Globus pallidus (tissue), 1 donor: ENCODE measurements around the gene KIF4A.
"Not testable (repeated sequence)": the region's sequence is repeated elsewhere in the genome, so short reads cannot be mapped to it uniquely, and the experiment has no call there.

Experiments
- DNase-seq: peaks from one replicate; pipeline ENCODE4 v3.0.0-alpha.2; 2015; ENCODE audit warnings: low spot score

Gene KIF4A

DNA sequence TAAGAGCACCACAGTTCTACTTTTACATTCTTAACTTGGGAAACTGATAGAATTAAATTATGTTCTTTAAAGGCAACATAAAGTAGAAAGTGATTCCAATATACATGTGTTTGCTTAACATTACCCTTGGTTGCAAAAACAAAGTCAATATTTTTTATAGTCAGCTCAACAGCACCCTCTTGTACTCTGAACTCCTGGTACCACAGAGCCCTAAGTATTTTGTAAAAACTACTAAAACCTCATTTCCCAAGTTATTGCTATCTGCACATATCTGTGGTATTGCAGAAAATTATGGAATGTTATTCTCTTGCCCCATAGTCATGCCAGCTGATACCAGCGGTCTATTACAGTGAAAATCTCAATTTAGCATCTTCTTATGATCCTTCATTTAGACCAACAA lies 2.9 kb downstream of the KIF4A start:
- no peak for DNase-seq

DNA sequence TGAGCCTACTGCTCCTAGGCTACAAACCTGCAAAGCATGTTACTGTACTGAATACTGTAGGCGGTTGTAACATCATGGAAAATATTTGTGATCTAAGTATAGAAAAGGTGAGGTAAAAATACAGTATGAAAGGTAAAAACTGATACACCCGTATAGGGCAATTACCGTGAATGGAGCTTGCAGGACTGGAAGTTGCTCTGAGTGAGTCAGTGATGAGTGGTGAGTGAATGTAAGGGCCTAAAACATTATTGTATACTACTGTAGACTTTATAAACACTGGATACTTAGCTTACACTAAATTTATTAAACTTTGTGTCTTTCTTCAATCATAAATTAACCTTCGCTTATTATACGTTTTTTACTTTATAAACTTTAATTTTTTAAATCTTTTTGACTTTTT lies 3.7 kb downstream of the KIF4A start:
- DNase-seq, result no peak

DNA sequence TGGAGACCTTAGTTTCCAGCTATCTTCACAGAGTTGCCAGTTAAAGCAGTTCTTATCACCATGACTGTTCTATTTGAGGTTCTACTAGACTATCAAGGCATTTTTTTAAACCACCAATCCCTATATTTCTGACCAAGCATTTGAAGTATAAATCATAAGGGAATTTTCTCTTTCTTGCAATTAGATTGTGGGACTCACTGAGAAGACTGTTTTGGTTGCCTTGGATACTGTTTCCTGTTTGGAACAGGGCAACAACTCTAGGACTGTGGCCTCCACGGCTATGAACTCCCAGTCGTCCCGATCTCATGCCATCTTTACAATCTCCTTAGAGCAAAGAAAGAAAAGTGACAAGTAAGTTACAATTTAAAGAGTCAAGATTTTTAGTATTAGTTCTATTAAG lies 11.8 kb downstream of the KIF4A start:
- no peak for DNase-seq

DNA sequence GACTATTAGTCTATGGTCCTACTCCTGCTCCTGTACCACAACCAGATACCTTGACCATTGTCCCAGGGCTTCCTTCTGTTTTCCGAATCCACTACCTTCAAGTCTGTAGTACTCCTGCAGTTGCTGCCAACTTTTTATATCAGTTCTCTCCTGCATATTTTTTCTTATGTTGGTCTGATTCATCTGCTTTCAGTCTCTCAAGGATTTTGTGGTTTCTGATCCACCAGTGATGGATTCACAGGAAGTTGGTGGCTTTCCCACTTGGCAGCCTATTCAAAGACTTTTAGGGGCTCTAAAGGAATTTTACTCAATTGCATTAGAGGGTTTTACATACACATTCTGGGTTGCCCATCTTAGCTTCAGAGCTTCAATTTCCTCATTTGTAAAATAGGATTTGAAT lies 23.6 kb downstream of the KIF4A start:
- no peak for DNase-seq

DNA sequence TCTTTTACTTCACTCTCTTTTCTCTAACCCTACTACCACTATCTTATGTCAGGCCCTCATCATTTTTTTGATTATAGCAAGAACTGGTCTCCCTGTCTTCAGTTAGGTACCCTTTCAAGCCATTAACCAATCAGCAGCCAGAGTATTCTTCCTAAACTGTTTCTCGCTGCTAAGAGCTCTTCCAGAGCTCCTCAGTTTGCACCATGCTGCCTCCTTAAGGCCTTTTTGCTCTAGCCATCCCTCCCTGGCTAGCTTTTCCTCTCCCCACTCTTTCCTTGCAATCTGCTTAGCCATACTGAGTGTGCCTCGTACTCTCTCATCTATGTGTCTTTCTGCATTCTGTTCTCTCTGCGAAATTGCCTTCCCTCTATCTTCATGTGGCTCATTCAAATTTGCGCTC lies 32.9 kb downstream of the KIF4A start:
- no peak for DNase-seq

DNA sequence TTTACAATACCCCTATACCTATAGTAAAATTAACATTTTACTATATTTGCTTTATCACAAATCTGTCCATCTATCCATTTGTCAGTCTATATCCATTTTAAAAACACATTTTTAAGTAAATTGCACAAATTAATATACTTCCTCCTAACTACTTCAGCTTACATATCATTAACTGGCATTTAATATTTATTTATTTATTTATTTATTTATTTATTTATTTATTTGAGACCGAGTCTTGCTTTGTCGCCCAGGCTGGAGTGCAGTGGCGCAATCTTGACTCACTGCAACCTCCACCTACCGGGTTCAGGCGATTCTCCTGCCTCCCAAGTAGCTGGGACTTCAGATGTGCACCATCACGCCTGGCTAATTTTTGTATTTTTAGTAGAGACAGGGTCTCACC lies 33.7 kb downstream of the KIF4A start:
- not testable (repeated sequence) for DNase-seq

DNA sequence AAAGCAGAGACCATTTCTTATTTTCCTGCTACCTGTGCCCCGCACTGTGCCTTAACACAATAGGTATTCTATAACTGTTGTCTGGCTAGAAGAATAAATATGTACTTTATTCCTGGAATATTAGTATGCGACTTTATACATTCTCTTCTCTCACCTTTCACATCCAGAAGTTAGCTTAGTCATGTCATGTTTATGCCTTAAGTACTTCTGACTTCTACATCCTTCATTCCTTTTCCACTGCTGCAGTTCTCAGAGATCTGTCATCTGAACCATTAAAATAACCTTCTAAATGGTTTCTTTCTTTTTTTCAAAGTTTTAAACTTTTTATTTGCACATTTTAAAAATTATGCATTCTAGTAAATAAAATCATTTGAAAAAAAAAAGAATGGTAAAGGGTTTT lies 34.4 kb downstream of the KIF4A start:
- no peak for DNase-seq

DNA sequence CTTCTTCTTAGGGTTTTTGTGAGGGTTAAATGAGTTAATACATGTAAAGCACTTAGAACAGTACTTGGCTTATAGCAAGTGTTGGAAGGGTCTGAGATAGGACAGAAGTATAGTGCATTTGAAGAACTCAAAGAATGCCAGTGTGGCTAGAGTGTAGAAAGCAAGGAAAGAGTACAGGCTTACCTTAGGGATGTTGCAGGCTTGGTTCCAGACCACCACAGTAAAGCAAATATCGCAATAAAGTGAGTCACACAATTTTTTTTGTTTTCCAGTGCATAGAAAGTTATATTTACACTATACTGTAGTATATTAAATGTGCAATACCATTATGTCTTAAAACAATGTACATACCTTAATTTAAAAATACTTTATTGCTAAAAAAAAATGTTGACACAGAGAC lies 41.3 kb downstream of the KIF4A start:
- DNase-seq, result no peak

DNA sequence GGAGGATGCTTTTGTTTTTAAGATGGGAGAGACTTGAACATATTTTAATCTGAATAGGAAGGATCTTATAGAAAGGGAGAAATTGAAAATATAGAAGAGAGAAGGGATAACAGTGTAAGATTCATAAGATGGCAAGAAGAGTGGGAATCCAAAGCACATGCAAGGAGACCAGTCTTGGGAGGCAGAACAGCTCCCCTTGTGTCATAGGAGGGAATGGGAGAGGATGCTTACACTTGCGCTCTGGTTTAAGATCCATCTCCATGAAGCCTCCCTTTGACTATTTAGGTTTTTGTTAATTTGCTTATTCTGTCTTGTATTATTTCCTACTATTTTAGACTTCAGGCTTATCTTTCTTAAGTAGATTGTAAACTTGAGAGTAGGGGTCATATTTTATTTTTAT lies 42.7 kb downstream of the KIF4A start:
- DNase-seq, result no peak

DNA sequence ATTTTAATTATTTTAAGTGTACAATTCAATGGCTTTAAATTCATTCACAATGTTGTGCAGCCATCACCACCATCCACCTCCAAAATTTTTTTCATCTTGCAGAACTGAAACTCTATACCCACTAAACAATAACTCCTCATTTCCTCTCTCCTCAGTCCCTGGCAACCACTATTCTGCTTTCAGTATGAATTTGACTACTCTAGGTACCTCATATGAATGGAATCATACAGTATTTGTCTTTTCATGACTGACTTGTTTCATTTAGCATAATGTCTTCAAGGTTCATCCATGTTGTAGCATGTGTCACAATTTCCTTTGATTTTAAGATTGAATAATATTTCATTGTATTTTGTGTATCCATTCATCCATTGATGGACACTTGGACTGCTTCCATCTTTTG lies 46.9 kb downstream of the KIF4A start:
- DNase-seq, result no peak

DNA sequence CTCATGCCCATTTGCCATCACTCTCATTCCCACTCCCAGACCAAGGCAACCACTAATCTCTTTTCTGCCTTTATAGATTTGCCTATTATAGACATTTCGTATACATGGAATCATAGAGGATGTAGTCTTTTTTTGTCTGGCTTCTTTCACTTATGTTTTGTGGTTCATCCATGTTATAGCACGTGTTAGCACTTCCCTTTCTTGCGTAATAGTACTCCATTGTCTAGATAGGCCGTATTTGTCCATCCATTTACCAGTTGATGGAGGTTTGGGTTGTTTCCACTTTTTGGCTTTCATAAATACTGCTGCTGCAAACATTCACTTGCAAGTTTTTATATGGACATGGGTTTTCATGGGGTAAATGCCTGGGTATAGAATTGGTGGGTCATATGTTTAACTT lies 48.4 kb downstream of the KIF4A start:
- DNase-seq, result no peak

DNA sequence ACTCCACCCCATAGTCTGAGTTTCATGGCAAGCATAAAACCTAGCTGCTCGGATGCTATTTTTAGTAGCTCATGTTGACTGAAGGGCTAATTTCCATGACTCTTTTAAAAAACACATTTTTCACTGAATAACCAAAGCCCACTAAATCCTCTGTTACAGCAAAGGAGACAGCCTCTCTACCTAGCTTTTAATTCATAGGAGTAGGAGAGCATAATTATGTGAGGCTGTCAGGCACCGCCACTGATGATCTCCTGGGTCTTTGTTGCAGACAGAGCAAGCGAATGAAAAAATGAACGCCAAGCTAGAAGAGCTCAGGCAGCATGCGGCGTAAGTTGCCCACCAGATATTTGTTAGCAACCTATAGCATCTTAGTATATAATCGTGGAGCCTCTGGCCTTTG lies 53.5 kb downstream of the KIF4A start:
- no peak for DNase-seq

DNA sequence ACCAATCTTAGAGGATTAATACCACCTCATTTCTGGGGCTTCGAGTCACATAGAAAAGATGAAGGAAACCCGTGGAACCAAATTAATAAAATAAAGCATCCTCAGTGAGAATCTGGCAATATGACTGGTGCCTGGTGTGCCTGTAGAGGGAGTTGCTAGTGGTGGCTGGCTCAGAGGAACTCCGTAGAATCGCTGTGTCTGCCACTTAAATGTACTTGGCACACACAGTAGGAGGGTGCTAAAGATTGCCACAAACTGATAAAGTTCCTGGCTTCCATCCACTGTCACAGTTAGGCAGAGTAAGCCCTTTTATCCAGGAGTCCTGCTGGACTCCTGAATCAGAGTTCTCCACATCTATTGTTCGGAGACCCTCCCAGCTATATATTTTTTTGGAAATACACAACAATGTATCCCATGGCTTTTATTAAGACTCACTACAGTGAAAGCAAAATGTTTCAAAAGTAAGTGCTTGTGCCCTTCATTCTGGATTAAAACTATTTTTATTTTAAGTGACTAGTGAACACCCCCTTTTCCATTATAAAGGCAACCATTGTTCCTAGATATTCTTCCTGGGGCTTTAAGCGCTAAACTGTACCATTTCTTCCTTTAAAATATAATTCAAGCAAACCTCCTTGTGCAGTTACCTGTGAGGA lies 56.6 kb downstream of the KIF4A start:
- no peak for DNase-seq

DNA sequence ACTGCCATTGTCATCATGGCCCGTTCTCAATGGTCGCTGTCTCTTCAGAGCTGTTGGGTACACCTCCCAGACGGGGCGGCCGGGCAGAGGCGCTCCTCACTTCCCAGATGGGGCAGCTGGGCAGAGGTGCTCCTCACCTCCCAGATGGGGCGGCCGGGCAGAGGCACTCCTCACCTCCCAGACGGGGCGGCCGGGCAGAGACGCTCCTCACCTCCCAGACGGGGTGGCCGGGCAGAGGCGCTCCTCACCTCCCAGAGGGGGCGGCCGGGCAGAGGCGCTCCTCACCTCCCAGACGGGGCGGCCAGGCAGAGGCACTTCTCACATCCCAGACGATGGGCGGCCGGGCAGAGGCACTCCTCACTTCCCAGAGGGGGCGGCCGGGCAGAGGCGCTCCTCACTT lies 58.9 kb downstream of the KIF4A start:
- DNase-seq, result not testable (repeated sequence)

DNA sequence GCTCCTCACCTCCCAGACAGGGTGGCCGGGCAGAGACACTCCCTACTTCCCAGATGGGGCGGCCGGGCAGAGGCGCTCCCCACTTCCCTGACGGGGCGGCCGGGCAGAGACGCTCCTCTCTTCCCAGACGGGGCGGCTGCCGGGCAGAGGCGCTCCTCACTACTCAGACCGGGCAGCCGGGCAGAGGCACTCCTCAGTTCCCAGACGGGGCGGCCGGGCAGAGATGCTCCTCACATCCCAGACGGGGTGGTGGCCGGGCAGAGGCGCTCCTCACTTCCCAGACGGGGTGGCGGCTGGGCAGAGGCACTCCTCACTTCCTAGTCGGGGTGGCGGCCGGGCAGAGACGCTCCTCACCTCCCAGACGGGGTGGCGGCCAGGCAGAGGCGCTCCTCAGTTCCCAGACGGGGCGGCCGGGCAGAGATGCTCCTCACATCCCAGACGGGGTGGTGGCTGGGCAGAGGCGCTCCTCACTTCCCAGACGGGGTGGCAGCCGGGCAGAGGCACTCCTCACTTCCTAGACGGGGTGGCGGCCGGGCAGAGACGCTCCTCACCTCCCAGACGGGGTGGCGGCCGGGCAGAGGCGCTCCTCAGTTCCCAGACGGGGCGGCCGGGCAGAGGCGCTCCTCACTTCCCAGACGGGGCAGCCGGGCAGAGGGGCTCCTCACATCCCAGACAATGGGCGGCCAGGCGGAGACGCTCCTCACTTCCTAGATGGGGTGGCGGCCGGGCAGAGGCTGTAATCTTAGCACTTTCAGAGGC lies 59.6 kb downstream of the KIF4A start:
- not testable (repeated sequence) for DNase-seq

DNA sequence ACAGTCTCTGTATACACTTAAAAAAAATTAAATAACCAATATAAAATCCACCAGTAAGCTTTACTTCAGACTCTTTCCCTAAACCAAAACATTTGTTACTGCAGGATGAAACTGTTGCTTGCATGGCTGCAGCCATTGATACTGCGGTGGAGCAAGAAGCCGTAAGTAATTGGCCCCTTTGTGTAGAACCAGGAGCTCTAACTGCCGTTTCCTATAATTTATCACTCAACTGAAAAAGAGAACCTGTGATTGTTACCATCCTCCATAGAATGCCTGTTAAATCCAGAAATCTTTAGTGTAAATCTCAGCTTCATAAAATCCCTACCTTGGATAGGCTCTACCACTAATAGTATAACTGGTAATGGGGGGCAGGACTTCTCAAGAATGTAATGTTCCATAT lies 62.6 kb downstream of the KIF4A start:
- no peak for DNase-seq

DNA sequence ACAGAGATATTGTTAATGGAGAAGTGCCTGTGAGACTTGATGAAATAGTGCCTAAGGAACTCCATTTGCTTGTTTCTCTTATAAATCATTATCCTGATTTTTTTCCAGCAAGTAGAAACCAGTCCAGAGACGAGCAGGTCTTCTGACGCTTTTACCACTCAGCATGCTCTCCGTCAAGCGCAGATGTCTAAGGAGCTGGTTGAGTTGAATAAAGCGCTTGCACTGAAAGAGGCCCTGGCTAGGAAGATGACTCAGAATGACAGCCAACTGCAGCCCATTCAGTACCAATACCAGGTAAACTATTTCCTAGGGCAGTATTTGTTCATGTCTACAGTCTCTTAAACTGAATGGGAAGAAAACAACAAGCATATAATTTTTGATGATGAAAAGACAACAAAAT lies 63.6 kb downstream of the KIF4A start:
- no peak for DNase-seq

DNA sequence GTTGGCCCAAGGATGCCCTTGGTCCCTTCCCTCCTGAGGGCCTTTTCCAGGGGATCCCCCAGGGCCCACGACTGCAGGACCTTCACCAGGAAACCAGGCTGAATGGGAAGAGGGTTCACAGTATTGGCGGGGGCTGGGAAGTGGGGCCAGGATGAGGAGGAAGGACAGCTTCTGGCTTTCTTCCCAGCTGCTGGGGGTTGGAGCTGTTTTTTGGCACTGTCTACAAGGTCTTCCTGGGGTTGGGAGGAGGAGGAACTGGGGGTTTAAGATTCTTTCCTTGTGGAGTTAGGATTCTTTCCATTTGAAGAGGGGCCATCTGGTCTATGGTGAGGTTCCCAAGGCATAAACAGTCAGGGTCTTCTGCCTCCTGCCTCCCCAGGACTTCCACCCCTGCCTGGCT lies 64.8 kb downstream of the KIF4A start:
- no peak for DNase-seq

DNA sequence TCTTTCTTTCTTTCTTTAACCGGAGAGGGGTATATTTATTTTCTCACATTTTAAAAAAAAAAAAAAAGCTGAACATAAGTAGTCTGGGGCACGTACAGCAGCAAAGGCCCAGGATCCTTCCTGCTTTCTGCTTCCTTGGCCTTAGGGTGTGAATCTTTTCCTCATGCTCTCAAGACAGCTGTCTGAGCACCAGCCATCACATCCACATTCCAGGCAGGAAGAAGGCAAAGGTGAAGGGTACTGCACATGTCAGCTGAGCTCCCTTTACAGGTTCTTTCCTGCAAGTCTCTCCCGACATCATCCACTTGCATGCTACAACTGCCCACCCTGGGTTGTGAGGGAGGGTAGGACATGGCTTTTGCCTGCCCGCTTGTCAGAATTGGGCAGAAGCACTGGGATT lies 69.6 kb downstream of the KIF4A start:
- no peak for DNase-seq

DNA sequence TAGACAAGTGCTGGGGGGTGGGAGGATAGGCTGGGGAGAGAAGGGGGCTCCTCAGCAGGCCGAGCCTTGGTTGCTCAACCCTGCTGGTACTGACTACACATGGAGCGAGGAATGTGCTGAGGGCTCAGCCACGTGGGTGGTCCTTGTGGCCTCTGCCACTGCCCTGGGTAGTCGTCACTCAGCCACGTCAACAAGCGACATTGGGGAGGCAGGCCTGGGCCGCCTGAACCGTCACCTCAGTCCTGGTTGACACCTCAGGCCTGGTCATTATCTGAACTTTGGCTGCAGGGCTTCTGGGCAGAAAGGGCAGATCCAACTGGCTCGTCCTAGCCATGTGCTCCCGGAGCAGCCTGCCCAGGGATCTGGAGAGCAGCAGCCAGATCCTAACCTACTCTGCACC lies 70.5 kb downstream of the KIF4A start:
- no peak for DNase-seq

DNA sequence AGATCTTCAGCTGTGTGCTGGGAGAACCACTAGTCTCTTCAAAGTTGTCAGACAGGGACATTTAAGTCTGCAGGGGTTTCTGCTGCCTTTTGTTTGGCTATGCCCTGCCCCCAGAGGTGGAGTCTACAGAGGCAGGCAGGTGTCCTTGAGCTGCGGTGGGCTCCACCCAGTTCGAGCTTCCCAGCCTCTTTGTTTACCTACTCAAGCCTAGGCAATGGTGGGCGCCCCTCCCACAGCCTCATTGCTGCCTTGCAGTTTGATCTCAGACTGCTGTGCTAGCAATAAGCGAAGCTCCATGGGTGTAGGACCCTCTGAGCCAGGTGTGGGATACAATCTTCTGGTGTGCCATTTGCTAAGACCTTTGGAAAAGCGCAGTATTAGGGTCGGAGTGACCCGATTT lies 78.8 kb downstream of the KIF4A start:
- not testable (repeated sequence) for DNase-seq

DNA sequence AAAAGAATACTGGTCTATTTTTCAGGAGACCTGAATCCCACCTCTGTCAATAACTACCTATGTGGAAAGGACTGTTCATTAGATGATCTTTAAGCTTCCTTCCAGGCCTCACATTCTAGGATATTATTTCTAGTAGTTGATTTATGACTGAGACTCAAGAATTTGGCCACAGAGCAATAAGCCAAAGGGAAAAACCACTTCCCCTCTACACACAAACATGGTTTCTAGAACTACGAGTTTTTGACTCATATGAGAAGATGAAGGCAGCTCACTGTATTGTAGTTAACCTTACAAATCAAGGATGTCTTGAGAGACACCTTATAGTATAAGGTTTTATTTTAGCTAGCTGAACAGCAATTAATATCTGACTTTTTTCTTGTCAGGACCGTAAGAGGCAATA lies 96.3 kb downstream of the KIF4A start:
- DNase-seq, result no peak

DNA sequence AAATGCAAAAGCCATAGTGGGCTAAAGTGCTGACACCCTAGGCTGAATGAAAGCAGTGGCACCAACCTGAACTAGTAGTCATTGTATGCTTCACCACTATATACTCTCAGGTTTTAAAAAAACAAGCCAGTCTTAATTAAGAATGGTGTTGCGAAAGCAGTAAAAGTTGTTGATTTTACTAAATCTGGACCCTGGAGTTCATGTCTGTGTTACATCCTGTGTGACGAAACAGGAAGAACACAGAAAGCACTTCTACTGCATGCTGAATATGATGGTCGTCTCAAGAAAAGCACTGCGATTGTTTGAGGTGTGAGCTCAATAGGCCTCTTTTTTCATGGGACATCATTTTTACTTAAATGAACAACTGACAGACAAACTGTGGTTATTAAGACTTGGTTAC lies 109.0 kb downstream of the KIF4A start:
- no peak for DNase-seq

DNA sequence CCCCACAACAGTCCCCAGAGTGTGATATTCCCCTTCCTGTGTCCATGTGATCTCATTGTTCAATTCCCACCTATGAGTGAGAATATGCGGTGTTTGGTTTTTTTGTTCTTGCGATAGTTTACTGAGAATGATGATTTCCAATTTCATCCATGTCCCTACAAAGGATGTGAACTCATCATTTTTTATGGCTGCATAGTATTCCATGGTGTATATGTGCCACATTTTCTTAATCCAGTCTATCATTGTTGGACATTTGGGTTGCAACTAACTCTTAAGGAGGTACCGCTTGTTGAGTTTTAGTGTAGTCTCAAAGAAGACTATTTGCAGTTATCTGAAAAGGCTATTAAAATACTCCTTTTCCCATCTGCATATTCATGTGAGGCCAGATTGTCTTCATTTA lies 110.3 kb downstream of the KIF4A start:
- DNase-seq, result not testable (repeated sequence)
